Gastroesophageal sphincter (tissue), 3 donors: ENCODE results near the gene DOK7.

Experiments used
- EP300 ChIP-seq: sonication (generic); formaldehyde crosslinking; IDR thresholded peaks from one replicate; pipeline ENCODE4 v1.6.1; 2017; ENCODE audit warnings: antibody characterized with exemption, mild to moderate bottlenecking
- POLR2A ChIP-seq, 2 donors: fragments of 450-650 bp; IDR thresholded peaks; one replicate each; pipeline ENCODE4 v1.6.1; 2017; ENCODE audit warnings: antibody characterized with exemption in 2 of 2, mild to moderate bottlenecking in 2 of 2, moderate library complexity in 1 of 2
- POLR2AphosphoS5 ChIP-seq: sonication (generic); formaldehyde crosslinking; IDR thresholded peaks from one replicate; pipeline ENCODE4 v1.6.1; 2017; ENCODE audit warnings: antibody characterized with exemption
- TF ChIP-seq, protein P1 (sequence below), 4 experiments: fragments of 200-600 bp in 2 of 4; fragments of 450-650 bp in 2 of 4; sonication (generic) in 1 of 4; IDR thresholded peaks; one replicate each; pipeline ENCODE4 v1.5.1; 2017 to 2019; ENCODE audit warnings: antibody characterized with exemption in 4 of 4, mild to moderate bottlenecking in 2 of 4, moderate library complexity in 2 of 4

GRCh38 chr4:3427134-3427476 lies 36.0 kb upstream of the DOK7 start:
- TF ChIP-seq, protein P1, sequence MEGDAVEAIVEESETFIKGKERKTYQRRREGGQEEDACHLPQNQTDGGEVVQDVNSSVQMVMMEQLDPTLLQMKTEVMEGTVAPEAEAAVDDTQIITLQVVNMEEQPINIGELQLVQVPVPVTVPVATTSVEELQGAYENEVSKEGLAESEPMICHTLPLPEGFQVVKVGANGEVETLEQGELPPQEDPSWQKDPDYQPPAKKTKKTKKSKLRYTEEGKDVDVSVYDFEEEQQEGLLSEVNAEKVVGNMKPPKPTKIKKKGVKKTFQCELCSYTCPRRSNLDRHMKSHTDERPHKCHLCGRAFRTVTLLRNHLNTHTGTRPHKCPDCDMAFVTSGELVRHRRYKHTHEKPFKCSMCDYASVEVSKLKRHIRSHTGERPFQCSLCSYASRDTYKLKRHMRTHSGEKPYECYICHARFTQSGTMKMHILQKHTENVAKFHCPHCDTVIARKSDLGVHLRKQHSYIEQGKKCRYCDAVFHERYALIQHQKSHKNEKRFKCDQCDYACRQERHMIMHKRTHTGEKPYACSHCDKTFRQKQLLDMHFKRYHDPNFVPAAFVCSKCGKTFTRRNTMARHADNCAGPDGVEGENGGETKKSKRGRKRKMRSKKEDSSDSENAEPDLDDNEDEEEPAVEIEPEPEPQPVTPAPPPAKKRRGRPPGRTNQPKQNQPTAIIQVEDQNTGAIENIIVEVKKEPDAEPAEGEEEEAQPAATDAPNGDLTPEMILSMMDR (IDR thresholded peaks at IDR 0.05), result no peak
- TF ChIP-seq EP300 (no peak), POLR2A (IDR thresholded peaks at IDR 0.05) (no peak), POLR2AphosphoS5 (no peak)
